ENCODE measurements around the gene ANXA9. TPM values are rescaled to one million over a fixed set of nuclear protein-coding genes. Genes with fewer than 3 reads are reported as not detected.

The ANXA9 gene
- total and polyA plus RNA-seq, 2 of the 4 experiments (the other 2 are of a cell fraction) = 0.21 to 0.36 TPM

GRCh38 chr1:150964164-150964489 lies 18.0 kb upstream of the ANXA9 start:
- ChIA-PET CTCF (no interaction called here), POLR2A (ENCODE audit: unreplicated experiment) (no interaction called here)
- Histone ChIP-seq H2BK120ac (ENCODE audit: low read depth, low read length) (no peak overlapping the region), H2AK9ac (replicated peaks; ENCODE audit: low read depth, low read length, poor library complexity) (no peak overlapping the region), H4K8ac (ENCODE audit: low read depth in 2 of 2, low read length in 2 of 2) (no peak overlapping the region), H3K56ac (ENCODE audit: extremely low read depth, insufficient read depth, low read length) (no peak overlapping the region), H3K18ac (ENCODE audit: low read depth, low read length) (no peak overlapping the region), H2BK15ac (ENCODE audit: low read depth, low read length) (no peak overlapping the region), H4K20me1 (ENCODE audit: insufficient read depth, low read length) (peaks cover 33% of the 10 kb centered on the region), H4K5ac (ENCODE audit: low read depth, low read length) (no peak overlapping the region), H3K9me1 (ENCODE audit: insufficient read depth, low read length) (peaks cover 6% of the 10 kb centered on the region; the same call in 1 of the 2 replicates), H3K23ac (ENCODE audit: low read depth, low read length) (no peak overlapping the region), H4K91ac (ENCODE audit: insufficient read depth, low read depth, low read length) (no peak overlapping the region), H3K9ac (ENCODE audit: low read depth, low read length) (no peak overlapping the region), H3K27ac (ENCODE audit: insufficient read depth, low read length) (no peak overlapping the region), H2BK20ac (ENCODE audit: low read depth, low read length) (no peak overlapping the region), H3K79me1 (ENCODE audit: low read depth in 1 of 2, low read length in 2 of 2) (peaks cover 28 to 50% of the 10 kb centered on the region in 2 experiments), H2AK5ac (ENCODE audit: low read depth, low read length) (no peak overlapping the region), H2AFZ (replicated peaks; ENCODE audit: low read length, poor library complexity) (no peak overlapping the region), H3K4me3 (ENCODE audit: insufficient read depth, low read depth, low read length) (no peak overlapping the region), H3K4me2 (ENCODE audit: low read depth, low read length) (no peak overlapping the region), H3K4ac (ENCODE audit: low read depth, low read length) (no peak overlapping the region), H2BK5ac (ENCODE audit: low read depth, low read length, poor library complexity, severe bottlenecking) (no peak overlapping the region), H3K27me3 (ENCODE audit: control insufficient read depth, insufficient read depth, low read length) (no peaks in the 10 kb centered on the region), H3K14ac (replicated peaks; ENCODE audit: low read depth, low read length) (no peak overlapping the region), H3K36me3 (ENCODE audit: control insufficient read depth, insufficient read depth, low read length) (peaks cover 82% of the 10 kb centered on the region), H3K9me3 (ENCODE audit: control insufficient read depth, insufficient read depth, low read length) (no peaks in the 10 kb centered on the region), H3K4me1 (ENCODE audit: control insufficient read depth, insufficient read depth, low read length) (no peaks in the 10 kb centered on the region)
- no peak for DNase-seq
- no peak for TF ChIP-seq BHLHE40 (IDR thresholded peaks at IDR 0.05; ENCODE audit: low read depth, low read length)
- TF ChIP-seq RCOR1 (IDR thresholded peaks at IDR 0.05; ENCODE audit: insufficient replicate concordance, low read length) = no peak
- TF ChIP-seq RAD21 (IDR thresholded peaks at IDR 0.05; ENCODE audit: low read length) = no peak
- dilution Hi-C loops (cut with HindIII; ENCODE audit: low sequenced_read_pairs, unreplicated experiment) = no loop called here
- WGBS, 2 experiments (ENCODE audit: extremely low coverage in 2 of 2, insufficient read length in 1 of 2) = no CpG with 5 or more reads among the region's 5 CpGs
- in situ Hi-C loops (cut with MboI; ENCODE audit: low sequenced_read_pairs) = no loop called here
- intact Hi-C loops (cut with micrococcal nuclease) = no loop called here
- no peak for ATAC-seq (ENCODE audit: low read depth)
- TSS peak; percentile 47 for BruUV-seq (replicated peaks)

Measured in IMR-90 (cell line).